Fibroblast of peridontal ligament (primary cell): ENCODE data around the gene ZNF487.
"Not testable (repeated sequence)": the region's sequence is repeated elsewhere in the genome, so short reads cannot be mapped to it uniquely, and the experiment has no call there.

Source experiments
- DNase-seq: peaks from one replicate; pipeline ENCODE4 v3.0.0-alpha.2; 2010; ENCODE audit errors: extremely low read depth

The ZNF487 gene

GRCh38 chr10:43437141-43437870 is 395 bp downstream of the ZNF487 start:
- peak; percentile 39 for DNase-seq

- no peak for DNase-seq
Measured at GRCh38 chr10:43440463-43441134, 3.7 kb downstream of the ZNF487 start.

- no peak for DNase-seq
Measured at GRCh38 chr10:43444323-43444722, 7.4 kb downstream of the ZNF487 start.

GRCh38 chr10:43444897-43445466 is 8.1 kb downstream of the ZNF487 start:
- DNase-seq, result no peak

- DNase-seq, result not testable (repeated sequence)
Measured at GRCh38 chr10:43446219-43447017, 9.5 kb downstream of the ZNF487 start.

- no peak for DNase-seq
Measured at GRCh38 chr10:43448742-43449141, 11.8 kb downstream of the ZNF487 start.

GRCh38 chr10:43452356-43452914 is 15.5 kb downstream of the ZNF487 start:
- DNase-seq, result no peak

GRCh38 chr10:43453266-43453831 is 16.4 kb downstream of the ZNF487 start:
- DNase-seq, result no peak

- DNase-seq, result not testable (repeated sequence)
Measured at GRCh38 chr10:43454025-43454424, 17.1 kb downstream of the ZNF487 start.

GRCh38 chr10:43456561-43456960 is 19.6 kb downstream of the ZNF487 start:
- DNase-seq, result not testable (repeated sequence)

GRCh38 chr10:43458227-43458626 is 21.3 kb downstream of the ZNF487 start:
- DNase-seq, result no peak

GRCh38 chr10:43461950-43462349 is 25.0 kb downstream of the ZNF487 start:
- DNase-seq, result peak; percentile 95

- not testable (repeated sequence) for DNase-seq
Measured at GRCh38 chr10:43465086-43465735, 28.3 kb downstream of the ZNF487 start.

- not testable (repeated sequence) for DNase-seq
Measured at GRCh38 chr10:43465736-43466120, 28.8 kb downstream of the ZNF487 start.

- DNase-seq, result no peak
Measured at GRCh38 chr10:43471146-43471545, 34.2 kb downstream of the ZNF487 start.

- DNase-seq, result no peak
Measured at GRCh38 chr10:43471935-43472720, 35.2 kb downstream of the ZNF487 start.

GRCh38 chr10:43479275-43479674 is 42.4 kb downstream of the ZNF487 start:
- DNase-seq, result peak; percentile 73

- DNase-seq, result no peak
Measured at GRCh38 chr10:43482319-43483078, 45.6 kb downstream of the ZNF487 start.

GRCh38 chr10:43491855-43492254 is 54.9 kb downstream of the ZNF487 start:
- DNase-seq, result no peak
